NCI-H1694 treated with DMSO at 0.1 percent for 48 hours (cell line): ENCODE data around the gene SAXO2.
"Not testable (repeated sequence)": the region's sequence is repeated elsewhere in the genome, so short reads cannot be mapped to it uniquely, and the experiment has no call there.

Source experiments
- DNase-seq: peaks from one replicate; lab custom pipeline; 2025; lab: John Stamatoyannopoulos, UW

Gene SAXO2

DNA sequence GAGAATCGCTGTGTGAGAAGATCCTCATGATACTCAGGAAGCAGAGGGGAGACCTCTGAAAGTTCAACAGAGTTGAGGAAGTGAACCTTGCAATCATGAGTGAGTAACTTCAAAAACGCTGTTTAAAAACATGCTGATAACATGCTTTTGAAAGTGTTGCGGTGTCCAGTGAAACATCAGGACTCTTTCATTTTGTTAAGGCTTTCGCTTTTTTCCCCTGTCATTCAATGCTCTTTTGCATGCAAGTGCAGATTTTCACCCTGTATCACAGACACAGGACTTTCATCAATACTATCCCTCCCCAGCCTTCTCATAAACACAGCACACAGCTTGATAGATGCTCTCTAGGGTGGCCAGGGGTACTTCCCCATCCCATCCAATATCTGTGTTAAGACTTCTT is 23.9 kb downstream of the SAXO2 start:
- not testable (repeated sequence) for DNase-seq

DNA sequence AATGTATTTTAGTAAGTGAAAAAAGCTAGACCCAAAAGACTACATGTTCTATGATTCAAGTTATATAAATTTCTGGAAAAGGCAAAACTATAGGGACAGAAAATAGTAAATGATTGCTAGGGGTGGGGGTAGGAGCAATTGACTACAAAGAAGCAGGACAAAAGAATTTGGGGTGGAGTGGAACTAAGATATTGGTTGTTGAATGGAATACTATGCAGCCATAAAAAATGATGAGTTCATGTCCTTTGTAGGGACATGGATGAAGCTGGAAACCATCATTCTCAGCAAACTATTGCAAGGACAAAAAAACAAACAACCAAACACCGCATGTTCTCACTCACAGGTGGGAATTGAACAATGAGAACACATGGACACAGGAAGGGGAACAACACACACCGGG is 25.6 kb downstream of the SAXO2 start:
- DNase-seq: not testable (repeated sequence)

DNA sequence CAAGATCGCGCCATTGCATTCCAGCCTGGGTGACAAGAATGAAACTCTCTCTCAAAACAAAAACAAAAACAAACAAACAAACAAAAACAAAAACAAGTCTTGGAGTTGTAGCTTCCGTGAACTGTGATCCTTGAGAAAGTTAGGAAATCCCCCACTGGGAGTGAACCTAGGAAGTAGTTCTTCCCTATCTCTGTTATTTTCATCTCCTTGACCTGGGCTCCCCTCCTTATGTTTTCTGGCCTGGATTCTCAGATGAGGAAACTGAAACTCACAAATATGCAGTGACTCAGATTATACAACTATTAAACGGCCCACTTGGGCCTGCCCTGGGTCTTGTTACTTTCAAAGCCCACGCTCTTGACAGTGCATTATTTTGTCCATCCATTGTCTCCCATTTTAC is 29.7 kb downstream of the SAXO2 start:
- no peak for DNase-seq

DNA sequence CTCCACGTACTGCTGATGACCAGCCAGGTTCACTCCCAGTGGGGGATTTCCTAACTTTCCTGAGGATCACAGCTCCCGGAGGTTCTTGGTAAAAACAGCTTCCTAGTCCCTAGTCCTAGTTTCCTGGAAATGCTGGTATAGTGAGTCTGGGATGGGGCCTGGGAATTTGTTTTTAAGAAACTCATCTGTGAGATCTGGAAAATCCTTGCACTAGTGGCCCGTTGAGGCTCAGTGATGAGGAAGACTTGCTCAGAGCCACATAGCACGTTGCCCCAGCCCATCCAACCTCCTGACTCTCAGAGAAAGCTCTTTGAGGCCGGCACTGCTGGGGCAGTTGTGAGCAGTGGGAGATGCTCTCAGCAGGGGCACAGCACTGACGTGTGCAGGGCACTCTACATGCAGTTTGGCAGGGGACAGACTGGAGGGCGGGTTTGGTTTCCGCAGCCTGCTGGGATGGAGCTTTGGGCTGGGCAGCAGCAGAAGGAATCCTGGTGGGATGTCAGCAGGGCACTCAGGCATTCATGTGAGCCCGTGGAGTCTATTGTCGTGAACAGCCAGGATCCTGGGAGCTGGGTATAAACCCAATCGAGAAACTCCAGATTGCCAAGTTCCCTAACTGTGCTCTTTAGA is 31.6 kb downstream of the SAXO2 start:
- DNase-seq: no peak

DNA sequence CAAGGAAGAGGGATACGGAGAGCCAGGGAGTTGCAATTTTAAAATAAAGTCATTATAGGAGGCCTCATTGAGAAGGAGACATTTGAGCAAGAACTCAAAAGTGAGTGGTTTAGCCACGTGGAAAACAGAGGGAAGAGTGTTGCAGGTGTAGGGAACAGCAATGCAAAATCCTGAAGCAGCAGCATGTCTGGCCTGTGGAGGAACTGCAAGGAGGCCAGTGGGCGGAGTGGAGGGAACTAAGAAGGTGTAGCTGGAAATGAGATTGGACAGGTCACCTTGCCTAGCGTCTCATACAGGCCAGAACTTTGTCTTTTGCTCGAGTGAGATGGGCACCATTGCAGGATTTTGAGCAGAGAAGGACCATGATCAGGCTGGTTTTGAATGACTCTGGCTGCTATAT is 34.9 kb downstream of the SAXO2 start:
- no peak for DNase-seq

DNA sequence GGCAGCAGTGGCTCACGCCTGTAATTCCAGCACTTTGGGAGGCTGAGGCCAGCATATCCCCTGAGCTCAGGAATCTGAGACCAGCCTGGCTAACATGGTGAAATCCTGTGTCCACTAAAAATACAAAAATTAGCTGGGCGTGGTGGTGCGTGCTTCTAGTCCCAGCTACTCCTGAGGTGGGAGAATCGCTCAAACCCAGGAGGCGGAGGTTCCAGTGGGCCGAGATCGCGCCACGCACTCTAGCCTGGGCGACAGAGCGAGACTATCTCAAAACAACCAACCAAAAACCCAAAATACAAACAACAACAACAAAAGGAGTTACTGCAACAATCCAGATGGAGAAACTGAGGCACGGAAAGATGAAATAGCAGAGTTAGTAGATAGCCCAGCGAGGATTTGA is 35.4 kb downstream of the SAXO2 start:
- no peak for DNase-seq

DNA sequence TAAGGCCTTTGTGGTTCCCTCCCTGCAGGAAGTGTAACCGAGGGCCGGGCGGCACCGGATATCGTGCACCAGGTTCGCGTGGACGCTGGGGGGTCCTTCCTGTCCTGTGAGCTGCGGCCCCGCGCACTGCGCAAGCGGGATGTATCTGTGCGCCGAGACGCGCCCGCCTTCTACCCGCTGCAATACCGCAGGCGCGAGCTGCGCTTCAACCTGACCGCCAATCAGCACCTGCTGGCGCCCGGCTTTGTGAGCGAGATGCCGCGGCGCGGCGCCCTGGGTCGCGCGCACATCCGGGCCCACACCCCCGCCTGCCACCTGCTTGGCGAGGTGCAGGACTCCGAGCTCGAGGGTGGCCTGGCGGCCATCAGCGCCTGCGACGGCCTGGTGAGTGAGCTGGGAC is 35.9 kb downstream of the SAXO2 start:
- DNase-seq: no peak

DNA sequence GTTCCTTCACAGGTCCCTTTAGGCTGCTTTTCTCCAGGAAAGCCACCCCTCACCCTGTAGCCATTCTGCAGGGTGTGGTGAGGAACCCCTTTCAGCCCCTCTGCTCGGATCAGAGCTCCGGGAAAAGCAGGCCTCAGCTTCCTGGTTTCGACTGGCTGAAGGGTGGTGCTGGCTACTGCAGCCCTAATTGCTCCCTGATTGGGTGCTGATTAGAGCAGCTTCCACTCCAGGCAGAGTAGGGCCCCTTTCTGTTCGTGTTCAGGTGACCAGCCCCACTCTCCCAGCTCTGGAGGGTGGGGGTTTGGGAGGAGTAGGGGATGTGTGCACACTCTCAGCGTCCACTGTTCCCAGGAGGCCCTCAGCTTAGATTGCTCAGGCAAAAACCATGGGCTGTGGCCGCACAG is 36.9 kb downstream of the SAXO2 start:
- DNase-seq: not testable (repeated sequence)

DNA sequence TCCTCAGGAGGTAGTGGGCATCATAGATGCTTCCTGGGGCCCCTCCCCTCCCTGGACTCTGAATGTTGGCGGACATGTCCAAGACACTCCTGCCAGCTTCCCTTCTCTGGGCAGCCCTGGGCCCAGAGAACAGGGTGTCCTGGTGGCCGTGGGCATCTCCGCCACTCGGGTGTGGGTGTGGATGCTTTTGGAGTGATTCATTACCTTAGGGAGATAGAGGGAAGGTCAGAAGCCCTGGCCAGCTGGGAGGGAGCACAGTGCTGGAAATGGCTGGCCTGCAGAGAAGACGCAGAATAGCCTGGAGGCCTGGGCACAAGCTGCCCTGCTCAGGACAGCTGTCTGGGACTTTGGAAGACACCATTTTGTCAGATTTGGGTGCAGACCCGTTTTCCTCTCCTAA is 37.7 kb downstream of the SAXO2 start:
- DNase-seq: not testable (repeated sequence)

DNA sequence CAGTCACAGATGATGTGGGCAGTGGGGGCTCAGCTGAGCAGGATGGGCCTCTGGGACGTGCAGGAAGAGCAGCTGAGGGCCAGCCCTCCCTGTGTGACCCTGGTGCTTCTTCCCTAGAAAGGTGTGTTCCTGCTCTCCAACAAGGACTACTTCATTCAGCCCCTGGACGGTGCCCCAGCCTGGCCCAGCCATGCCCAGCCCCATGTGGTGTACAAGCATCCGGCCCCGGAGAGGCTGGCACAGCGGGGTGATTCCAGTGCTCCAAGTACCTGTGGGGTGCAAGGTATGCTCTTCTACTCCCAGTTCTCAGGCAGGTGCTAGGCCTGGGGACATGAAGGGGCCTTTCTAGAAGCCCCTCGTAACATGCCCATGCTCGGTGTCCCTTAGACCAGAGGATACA is 38.3 kb downstream of the SAXO2 start:
- DNase-seq: no peak

DNA sequence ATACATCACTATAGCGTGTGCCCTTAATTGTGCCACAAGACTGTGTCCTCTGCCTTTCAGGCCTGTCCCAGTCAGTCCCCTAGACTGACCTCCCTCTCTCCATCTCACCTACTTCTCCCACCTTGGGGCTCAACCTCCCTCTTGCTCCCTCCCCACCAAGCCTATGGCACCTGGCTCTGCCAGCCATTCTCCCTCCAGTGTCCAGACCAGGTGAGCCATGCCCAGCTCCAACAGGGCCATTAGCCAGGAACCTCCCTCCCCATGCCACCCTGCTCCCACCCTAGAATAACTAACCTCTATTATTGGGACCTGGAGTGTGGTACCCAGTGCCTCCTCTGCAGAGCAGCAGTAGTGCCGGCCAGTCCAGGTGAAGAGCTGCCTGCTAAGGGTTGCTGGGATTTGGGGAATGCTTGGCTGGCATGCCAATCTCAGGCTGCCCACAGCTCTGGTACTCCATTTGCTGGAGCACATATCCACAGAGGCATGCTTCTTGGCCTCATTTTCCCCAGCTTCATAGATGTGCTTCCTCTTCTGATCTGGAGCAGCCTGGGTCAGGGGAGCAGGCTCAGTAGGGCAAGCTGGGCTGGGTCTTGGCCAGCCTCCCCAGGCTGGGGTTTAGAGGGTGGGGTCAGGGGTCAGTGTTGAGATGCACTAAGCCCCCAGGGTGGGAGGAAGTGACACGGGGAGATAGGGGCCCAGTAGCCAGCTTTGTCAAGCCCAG is 38.8 kb downstream of the SAXO2 start:
- DNase-seq: no peak

DNA sequence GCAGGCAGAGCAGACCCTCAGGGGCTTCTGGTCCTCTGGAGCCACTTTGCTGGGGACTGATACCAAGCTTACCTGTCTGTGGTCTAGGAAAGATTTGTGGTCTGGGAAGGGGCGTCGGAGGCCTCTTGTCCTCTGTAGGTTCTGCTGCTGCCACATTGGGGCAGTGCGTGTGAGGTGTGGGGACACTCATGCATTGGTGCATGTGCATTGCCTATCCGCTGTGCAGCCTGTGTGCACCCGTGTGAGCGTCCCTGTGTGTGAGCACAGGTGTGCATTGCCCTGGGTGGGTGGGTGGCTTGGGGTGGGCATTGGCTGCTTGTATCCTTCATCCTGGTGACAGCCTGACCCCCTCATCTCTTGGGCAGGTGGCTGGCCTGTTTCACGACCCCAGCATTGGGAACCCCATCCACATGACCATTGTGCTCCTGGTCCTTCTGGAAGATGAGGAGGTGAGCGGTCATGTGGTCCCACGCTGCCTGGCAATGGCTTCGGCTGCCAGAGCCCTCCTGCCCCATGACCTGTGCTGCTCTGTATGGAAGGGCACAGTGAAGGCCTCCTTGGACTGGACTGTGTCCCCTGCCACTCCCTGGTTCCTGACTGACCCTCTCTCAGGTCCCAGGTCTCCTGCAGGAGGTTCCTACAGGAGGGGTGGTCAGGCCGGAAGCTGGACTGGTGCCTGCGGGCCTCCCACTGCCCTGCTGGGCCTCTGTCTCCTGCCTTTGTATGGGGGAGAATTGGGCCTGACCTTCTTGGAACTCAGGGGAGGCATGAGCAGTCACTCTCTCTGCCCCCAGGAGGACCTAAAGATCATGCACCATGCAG is 41.5 kb downstream of the SAXO2 start:
- no peak for DNase-seq

DNA sequence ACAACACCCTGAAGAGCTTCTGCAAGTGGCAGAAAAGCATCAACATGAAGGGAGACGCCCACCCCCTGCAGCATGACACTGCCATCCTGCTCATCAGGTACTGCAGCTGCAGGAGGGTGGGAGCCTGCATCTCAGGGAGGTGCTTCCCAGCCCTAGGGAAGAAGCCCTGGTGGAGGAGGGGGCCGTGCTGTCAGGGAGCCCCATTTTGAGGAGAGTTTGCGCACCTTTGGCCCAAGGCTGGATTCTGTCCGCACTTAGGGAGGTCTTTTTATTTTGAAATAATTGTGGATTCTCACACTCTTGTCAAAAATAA is 42.1 kb downstream of the SAXO2 start:
- no peak for DNase-seq

DNA sequence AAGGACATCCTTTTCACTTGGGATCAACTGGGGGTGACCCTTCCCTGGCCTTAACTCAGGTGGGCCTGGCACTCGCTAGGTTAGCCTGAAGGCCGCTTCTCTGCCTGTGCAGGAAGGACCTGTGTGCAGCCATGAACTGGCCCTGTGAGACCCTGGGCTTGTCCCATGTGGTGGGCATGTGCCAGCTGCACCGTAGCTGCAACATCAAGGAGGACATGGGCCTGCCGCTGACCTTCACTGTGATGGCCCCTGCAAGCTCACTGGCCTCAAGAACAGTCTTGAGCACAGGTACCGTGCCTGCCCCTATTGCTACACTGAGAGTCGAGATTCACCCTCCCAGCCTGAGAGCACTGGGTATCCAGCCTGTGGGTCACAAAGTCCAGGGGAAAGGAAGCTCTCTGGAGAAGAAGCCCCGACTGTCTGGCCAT is 43.0 kb downstream of the SAXO2 start:
- no peak for DNase-seq

DNA sequence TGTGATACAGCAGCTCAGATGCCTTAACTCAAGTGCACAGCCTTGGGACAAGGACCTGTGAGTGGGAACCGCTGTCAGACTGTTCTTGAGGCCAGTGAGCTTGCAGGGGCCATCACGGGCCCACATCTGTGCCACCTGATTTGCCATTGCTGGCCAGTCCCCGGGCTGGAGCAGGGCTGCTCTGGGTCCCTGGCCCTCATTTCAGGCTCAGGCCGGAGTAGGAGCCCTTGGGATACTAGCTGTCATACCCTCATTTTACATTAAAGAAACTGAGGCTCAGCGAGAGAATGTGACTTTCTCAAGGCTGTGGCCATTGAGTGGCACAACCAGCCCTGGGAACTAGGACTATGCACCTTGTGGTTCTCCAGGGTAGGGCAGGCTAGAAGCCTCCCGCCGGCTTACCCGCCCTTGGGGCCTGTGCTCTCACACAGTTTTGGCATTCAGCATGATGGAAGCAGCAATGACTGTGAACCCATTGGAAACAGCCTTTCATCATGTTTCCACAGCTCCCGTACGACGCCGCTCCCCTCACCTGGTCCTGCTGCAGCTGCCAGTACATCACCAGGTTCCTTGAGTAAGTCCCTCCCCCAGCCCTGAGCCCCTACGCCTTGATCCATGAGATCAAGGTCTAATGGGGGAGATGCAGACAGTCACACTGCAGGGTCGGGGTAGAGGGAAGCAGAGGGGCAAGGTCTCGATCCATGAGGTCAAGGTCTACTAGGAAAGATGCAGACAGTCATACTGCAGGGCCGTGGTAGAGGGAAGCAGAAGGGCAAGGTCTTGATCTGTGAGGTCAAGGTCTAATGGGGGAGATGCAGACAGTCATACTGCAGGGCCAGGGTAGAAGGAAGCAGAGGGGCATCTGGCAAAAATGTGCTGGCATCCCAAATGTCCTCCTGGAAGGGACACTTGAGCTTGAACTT is 44.4 kb downstream of the SAXO2 start:
- DNase-seq: no peak

DNA sequence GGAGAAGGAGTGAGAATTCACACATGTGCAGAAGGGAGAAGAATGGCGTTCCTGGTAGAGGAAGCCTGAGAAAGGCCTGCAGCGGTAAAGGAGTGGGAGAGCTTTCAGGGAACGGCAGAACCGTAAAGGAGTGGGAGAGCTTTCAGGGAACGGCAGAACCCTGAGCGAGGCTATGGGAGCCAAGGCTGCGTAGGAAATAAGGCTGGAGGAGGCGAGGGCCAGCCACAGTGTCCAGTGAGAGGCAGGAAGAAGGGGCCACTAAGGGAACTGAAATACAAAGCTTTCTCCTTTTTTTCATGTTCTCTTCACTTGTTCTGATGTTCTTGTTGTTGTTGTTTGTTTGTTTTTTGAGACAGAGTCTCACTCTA is 45.1 kb downstream of the SAXO2 start:
- no peak for DNase-seq

DNA sequence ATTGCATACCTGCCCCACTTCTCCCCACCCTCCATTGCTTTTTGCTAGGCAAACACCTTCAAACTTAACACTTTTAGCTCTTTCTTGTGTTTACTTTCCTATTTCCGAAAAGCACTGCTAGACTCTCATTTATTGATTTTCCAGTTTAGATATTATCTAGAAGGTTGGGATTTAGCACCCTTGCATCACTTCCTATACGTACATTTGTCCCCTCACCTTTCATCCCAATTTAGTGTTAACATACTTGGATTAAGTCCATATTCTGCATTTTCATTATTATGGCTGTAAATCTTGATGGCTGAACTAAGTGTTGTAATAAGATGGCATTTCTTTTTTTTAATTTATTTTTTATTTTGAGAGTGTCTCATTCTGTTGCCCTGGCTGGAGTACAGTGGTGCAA is 47.2 kb downstream of the SAXO2 start:
- no peak for DNase-seq

DNA sequence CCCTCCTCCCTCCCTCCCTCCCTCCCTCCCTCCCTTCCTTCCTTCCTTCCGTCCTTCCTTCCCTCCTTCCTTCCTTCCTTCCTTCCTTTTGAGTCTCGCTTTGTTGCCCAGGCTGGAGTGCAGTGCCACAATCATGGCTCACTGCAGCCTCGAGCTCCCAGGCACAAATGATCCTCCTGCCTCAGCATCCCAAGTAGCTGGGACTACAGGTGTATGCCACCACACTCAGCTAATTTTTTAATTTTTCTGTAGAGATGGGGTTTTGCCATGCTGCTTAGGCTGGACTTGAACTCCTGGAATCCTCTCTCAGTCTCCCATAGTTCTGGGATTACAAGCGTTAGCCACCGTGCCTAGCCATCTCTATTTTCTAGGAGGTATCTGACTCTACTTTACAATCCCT is 48.7 kb downstream of the SAXO2 start:
- DNase-seq: not testable (repeated sequence)

DNA sequence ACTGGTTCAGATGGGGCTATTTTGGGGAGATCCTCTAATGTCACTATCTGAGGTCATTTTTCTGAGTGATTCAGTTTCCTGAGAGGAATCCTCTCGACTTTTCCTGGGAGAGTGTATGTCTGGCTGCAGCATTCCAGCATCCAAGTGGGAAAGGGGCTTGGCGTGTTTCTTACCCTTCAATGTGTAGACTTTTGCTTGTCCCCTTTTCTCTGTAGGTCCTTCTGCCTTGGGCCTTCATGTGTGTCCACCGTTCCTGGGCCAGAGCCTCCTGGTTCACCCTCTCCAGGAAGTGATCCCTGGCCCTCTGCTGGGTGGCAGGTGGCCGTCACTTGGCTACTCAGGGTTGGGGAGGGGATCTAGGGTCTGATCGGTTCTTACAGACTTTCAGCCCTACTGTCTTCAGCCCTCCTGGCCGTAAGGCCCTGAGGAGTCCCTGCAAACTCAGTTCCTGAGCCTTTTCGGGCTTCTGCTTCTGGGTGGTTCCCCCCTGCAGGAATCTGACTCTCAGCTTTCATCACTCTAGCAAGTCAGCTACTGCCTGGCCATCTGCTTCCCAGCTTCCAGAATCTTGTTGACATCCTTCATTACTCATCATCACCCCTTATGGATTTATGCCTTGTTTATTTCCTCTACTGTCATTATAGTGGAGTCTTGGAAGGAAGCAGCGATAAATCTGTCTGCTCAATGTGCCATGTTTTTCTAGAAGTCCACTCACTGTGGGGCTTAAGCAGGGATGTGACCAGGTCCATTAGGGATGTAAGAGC is 50.1 kb downstream of the SAXO2 start:
- DNase-seq: no peak

DNA sequence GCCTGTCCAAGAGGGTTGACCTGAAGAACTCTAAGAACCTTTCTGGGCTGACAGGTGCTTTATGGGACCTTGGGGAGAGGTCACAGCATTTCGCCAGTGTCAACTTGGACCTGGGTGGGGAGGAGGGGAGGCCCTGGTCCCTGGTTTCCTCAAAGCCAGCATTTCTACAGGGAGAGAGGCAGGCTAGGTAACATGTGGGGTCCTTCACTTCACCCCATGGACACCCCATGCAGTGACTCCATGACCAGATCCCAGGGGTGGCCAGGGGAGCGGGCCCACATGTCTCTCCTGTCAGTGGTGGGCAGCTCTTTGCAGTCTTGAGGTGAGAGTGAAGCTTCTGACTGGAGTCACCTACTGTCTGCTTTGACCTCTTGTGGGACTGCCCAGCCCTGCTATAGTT is 50.8 kb downstream of the SAXO2 start:
- no peak for DNase-seq

DNA sequence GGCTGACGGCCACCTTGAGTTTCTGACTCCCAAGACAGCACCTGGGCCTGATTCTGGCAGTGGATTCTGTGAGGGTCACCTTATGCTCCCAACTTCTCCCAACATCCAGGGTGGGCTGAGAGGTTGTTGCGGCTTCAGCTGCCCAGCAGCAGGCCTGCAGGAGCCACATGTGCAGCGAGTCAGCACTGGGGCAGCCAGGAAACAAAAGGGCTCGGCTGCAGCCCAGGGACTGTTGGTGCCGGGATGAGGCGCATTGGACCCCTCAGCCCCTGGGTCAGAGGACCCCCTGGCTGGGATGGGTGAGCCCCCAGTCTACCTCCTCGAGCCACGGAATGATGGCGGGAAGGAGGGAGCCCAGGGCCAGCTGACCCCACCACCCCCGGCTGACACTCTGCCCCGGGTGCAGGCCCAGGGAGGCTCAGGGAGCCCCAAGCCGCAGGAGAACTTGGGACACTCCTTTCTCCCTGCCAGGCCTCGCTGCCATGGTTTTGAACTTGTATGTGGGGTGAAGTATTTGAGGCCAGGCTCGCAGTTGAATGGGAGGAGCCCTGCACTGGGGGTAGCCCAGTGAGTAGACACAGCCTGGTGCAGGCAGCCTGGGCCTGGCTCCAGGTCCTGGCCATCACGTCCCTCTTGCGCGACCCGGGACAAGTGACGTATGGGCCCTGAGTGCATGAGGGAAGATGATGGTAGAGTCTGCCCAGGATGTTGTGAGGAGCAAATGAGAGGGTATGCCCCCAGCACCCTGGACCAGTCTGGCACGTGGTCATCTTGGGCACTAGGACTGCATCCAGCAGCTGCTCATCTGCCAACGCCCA is 51.5 kb downstream of the SAXO2 start:
- not testable (repeated sequence) for DNase-seq
